HUES64 (cell line): Measurements from ENCODE around the gene SERPINF2.

Experiments
- H3K27ac ChIP-seq: 2 replicates; pipeline ENCODE4 v1.7.0; 2013; ENCODE audit warnings: low read depth, low read length, inconsistent platforms
- H3K27me3 ChIP-seq: 2 replicates; pipeline ENCODE4 v1.6.1; 2013; ENCODE audit warnings: mild to moderate bottlenecking, low read length; ENCODE audit not compliant: insufficient read depth
- H3K36me3 ChIP-seq: 2 replicates; pipeline ENCODE4 v1.6.1; 2013; ENCODE audit warnings: mild to moderate bottlenecking, low read length; ENCODE audit not compliant: insufficient read depth
- H3K4me1 ChIP-seq: 2 replicates; pipeline ENCODE4 v1.6.1; 2013; ENCODE audit warnings: mild to moderate bottlenecking, low read length, moderate library complexity; ENCODE audit not compliant: insufficient read depth
- H3K4me3 ChIP-seq: 2 replicates; pipeline ENCODE4 v1.5.1; 2013; ENCODE audit warnings: mild to moderate bottlenecking, low read length, moderate library complexity
- H3K9ac ChIP-seq: 2 replicates; pipeline ENCODE4 v1.6.1; 2013; ENCODE audit warnings: mild to moderate bottlenecking, low read depth, low read length
- H3K9me3 ChIP-seq: 2 replicates; pipeline ENCODE4 v1.6.1; 2013; ENCODE audit warnings: low read depth, low read length; ENCODE audit not compliant: insufficient read depth
- WGBS: fragments of 150-250, 120-280 bp; methylation state at CpG from one replicate; pipeline ENCODE4 v1.1.7; 2013; ENCODE audit warnings: missing lambda C conversion rate; 5-methylcytosine and 5-hydroxymethylcytosine counted together

SERPINF2 gene

GRCh38 chr17:1709971-1710806, 32.5 kb upstream of the SERPINF2 start, which contains the start of gene TLCD2:
Gene TLCD2 (minus strand): TSS chr17:1710377. CDS start chr17:1710242, 135 bp downstream.
- Histone ChIP-seq H3K9ac (peak within 1 kb of the TSS; percentile 50; the same call in 1 of the 2 replicates), H3K27me3 (peaks cover 19% of the 10 kb centered on the region), H3K4me1 (peaks cover 24% of the 10 kb centered on the region; the same call in 1 of the 2 replicates), H3K4me3 (peak within 1 kb of the TSS; percentile 72), H3K9me3 (no peaks in the 10 kb centered on the region), H3K36me3 (peaks cover 21% of the 10 kb centered on the region; the same call in 1 of the 2 replicates), H3K27ac (no peak within 1 kb of the TSS)
- WGBS, result under 1% methylated on average over 83 of the region's 83 CpGs

GRCh38 chr17:1710807-1711553, 31.7 kb upstream of the SERPINF2 start:
- no peaks in the 10 kb centered on the region for H3K9me3 ChIP-seq
- 12% methylated on average over 14 of the region's 14 CpGs for WGBS
- peaks cover 19% of the 10 kb centered on the region for H3K27me3 ChIP-seq
- H3K4me3 ChIP-seq, result peak overlapping the region; percentile 72
- H3K4me1 ChIP-seq, result peaks cover 24% of the 10 kb centered on the region; the same call in 1 of the 2 replicates
- H3K9ac ChIP-seq, result no peak overlapping the region
- H3K27ac ChIP-seq, result no peak overlapping the region
- peaks cover 21% of the 10 kb centered on the region; the same call in 1 of the 2 replicates for H3K36me3 ChIP-seq

GRCh38 chr17:1711804-1712203, 30.9 kb upstream of the SERPINF2 start:
- no peak overlapping the region for H3K9ac ChIP-seq
- no peak overlapping the region for H3K4me3 ChIP-seq
- H3K36me3 ChIP-seq, result peaks cover 21% of the 10 kb centered on the region; the same call in 1 of the 2 replicates
- no peak overlapping the region for H3K27ac ChIP-seq
- H3K27me3 ChIP-seq, result peaks cover 19% of the 10 kb centered on the region
- WGBS, result 95% methylated on average over 2 of the region's 4 CpGs
- H3K4me1 ChIP-seq, result peaks cover 24% of the 10 kb centered on the region; the same call in 1 of the 2 replicates
- no peaks in the 10 kb centered on the region for H3K9me3 ChIP-seq

- no peak overlapping the region for H3K27ac ChIP-seq
- H3K4me1 ChIP-seq, result peaks cover 24% of the 10 kb centered on the region; the same call in 1 of the 2 replicates
- no peak overlapping the region for H3K4me3 ChIP-seq
- whole genome bisulfite sequencing, result 95% methylated on average over 8 of the region's 8 CpGs
- peaks cover 19% of the 10 kb centered on the region for H3K27me3 ChIP-seq
- H3K9me3 ChIP-seq, result no peaks in the 10 kb centered on the region
- H3K36me3 ChIP-seq, result peaks cover 21% of the 10 kb centered on the region; the same call in 1 of the 2 replicates
- H3K9ac ChIP-seq, result no peak overlapping the region
These were observed 30.4 kb upstream of the SERPINF2 start for GRCh38 chr17:1712271-1712670.

GRCh38 chr17:1713160-1713877, 29.4 kb upstream of the SERPINF2 start:
- H3K27me3 ChIP-seq, result peaks cover 19% of the 10 kb centered on the region
- H3K4me3 ChIP-seq, result no peak overlapping the region
- 74% methylated on average over 8 of the region's 10 CpGs for WGBS

GRCh38 chr17:1713878-1714426, 28.7 kb upstream of the SERPINF2 start:
- H3K9me3 ChIP-seq, result no peaks in the 10 kb centered on the region
- WGBS, result 4% methylated on average over 11 of the region's 11 CpGs
- peaks cover 21% of the 10 kb centered on the region; the same call in 1 of the 2 replicates for H3K36me3 ChIP-seq
- H3K9ac ChIP-seq, result peak overlapping the region; percentile 70
- peaks cover 18% of the 10 kb centered on the region for H3K27me3 ChIP-seq
- H3K27ac ChIP-seq, result peak overlapping the region; percentile 84
- H3K4me1 ChIP-seq, result peaks cover 27% of the 10 kb centered on the region; the same call in 1 of the 2 replicates
- H3K4me3 ChIP-seq, result peak overlapping the region; percentile 75

More at GRCh38 chr17:1713160-1713877, 29.4 kb upstream of the SERPINF2 start:
- Histone ChIP-seq H3K4me1 (peaks cover 27% of the 10 kb centered on the region; the same call in 1 of the 2 replicates), H3K9me3 (no peaks in the 10 kb centered on the region), H3K36me3 (peaks cover 21% of the 10 kb centered on the region; the same call in 1 of the 2 replicates), H3K27ac (no peak overlapping the region; the same call in 1 of the 2 replicates), H3K9ac (no peak overlapping the region)

- peak overlapping the region; percentile 84 for H3K27ac ChIP-seq
- H3K27me3 ChIP-seq, result peaks cover 13% of the 10 kb centered on the region
- peaks cover 27% of the 10 kb centered on the region; the same call in 1 of the 2 replicates for H3K4me1 ChIP-seq
These were observed 28.2 kb upstream of the SERPINF2 start for GRCh38 chr17:1714427-1714979.

GRCh38 chr17:1714980-1715802, 27.5 kb upstream of the SERPINF2 start:
- Histone ChIP-seq H3K27ac (peak overlapping the region; percentile 84; the same call in 1 of the 2 replicates), H3K9ac (no peak overlapping the region), H3K27me3 (peaks cover 9% of the 10 kb centered on the region)

More at GRCh38 chr17:1714427-1714979, 28.2 kb upstream of the SERPINF2 start:
- H3K4me3 ChIP-seq, result peak overlapping the region; percentile 75
- peaks cover 21% of the 10 kb centered on the region; the same call in 1 of the 2 replicates for H3K36me3 ChIP-seq
- 3% methylated on average over 19 of the region's 19 CpGs for WGBS
- peak overlapping the region; percentile 70 for H3K9ac ChIP-seq
- H3K9me3 ChIP-seq, result no peaks in the 10 kb centered on the region

GRCh38 chr17:1715803-1716075, 26.9 kb upstream of the SERPINF2 start:
- Histone ChIP-seq H3K27me3 (peaks cover 6% of the 10 kb centered on the region; the same call in 1 of the 2 replicates), H3K4me1 (peaks cover 26% of the 10 kb centered on the region; the same call in 1 of the 2 replicates), H3K36me3 (peaks cover 21% of the 10 kb centered on the region; the same call in 1 of the 2 replicates), H3K27ac (peak overlapping the region; percentile 84; the same call in 1 of the 2 replicates), H3K9ac (no peak overlapping the region), H3K9me3 (no peaks in the 10 kb centered on the region), H3K4me3 (peak overlapping the region; percentile 75)
- 0% methylated on average over 20 of the region's 23 CpGs for WGBS

More at GRCh38 chr17:1714980-1715802, 27.5 kb upstream of the SERPINF2 start:
- peak overlapping the region; percentile 75 for H3K4me3 ChIP-seq
- H3K4me1 ChIP-seq, result peaks cover 27% of the 10 kb centered on the region; the same call in 1 of the 2 replicates
- no peaks in the 10 kb centered on the region for H3K9me3 ChIP-seq
- WGBS, result 1% methylated on average over 30 of the region's 32 CpGs
- peaks cover 21% of the 10 kb centered on the region; the same call in 1 of the 2 replicates for H3K36me3 ChIP-seq
